Hematopoietic multipotent progenitor cell (in vitro differentiated cells): ENCODE measurements around the gene KCNB1. TPM values are rescaled to one million over a fixed set of nuclear protein-coding genes. Genes with fewer than 3 reads are reported as not detected.

Experiments
- DNase-seq, 3 donors: peaks; one replicate each; pipeline ENCODE4 v3.0.0-alpha.2; 2011 to 2015; ENCODE audit warnings: low read depth in 2 of 3, low spot score in 2 of 3
- total RNA-seq: library from RNA; depleted of rRNA; stranded (reverse); fragments of >200 nt; gene quantifications from one replicate; pipeline ENCODE4 v1.2.3, GENCODE V29; 2012

Gene KCNB1
- total RNA-seq, result under 0.01 TPM

DNA sequence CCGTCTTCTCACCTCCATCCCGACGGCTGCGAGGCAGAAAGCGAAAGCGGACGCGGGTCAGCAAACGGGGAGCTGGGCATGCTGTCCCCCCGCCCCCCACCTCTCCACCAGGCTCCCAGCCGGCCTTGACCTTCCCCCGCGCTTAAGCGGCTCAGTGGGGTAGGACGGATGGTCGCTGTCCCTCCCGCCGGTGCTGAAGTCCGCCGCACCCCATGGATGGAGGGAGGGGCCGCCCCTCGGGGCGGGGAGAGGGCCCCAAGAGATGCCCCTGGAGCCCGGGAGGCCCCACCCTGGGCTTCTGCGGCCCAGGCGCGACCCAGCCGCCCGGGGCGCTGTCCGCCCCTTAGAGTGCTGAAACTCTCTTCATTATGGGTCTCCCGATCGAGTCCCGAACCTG, at the start of gene KCNB1:
KCNB1 (minus strand) TSS at position 48 of the 397 bp plus-strand sequence. CDS start 188 bp downstream, outside the sequence.
- DNase-seq, result peak in 2 of 3 donors; percentile 80 to 84

DNA sequence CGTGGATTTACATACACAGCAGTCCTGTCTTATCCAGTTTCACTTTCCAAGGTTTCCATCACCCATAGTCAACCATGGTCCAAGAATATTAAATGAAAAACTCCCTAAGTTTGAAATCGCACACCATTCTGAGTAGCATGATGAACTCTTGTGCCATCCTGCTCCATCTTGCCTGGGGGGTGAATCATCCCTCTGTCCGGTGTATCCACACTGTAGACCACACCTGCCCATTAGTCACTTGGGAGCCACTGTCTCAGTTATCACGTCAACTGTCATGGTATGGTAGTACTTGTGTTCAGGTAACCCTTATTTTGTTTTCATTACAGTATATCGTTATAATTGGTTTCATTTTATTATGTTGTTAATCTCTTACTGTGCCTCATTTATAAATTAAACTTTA, 47.0 kb upstream of the KCNB1 start:
- no peak for DNase-seq

- DNase-seq, result no peak
Measured at GRCh38 chr20:49526568-49526967, 44.1 kb upstream of the KCNB1 start.

GRCh38 chr20:49526056-49526455, 43.6 kb upstream of the KCNB1 start:
- no peak for DNase-seq

DNA sequence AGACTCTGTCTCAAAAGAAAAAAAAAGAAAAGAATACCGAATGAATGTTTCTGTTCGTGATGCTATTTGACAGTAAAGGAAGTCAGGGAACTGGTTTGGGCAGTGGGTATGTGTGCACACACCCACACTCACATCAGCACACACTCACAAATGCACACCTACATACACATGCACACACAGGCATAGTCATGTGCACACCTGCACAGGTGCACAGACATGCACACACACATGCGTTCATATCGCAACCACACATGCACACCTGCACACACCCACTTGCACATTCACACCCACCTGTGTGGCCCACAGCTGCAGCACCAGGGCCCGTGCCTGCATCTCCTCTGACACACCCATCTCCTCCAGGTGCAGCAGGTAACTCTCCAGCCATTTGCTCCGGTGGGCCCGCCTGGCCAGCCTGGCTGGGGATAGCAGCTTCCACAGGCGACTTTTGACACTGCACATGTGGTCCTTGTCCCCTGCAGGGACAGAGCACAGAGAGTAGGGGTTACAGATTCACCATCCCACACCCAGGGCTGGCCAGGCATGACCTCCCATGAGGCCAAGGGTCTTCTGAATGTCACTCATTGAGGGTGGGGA, 41.4 kb upstream of the KCNB1 start:
- no peak for DNase-seq

- no peak for DNase-seq
Measured at GRCh38 chr20:49521356-49521755, 38.9 kb upstream of the KCNB1 start.

GRCh38 chr20:49519777-49520359, 37.4 kb upstream of the KCNB1 start:
- DNase-seq, result no peak

DNA sequence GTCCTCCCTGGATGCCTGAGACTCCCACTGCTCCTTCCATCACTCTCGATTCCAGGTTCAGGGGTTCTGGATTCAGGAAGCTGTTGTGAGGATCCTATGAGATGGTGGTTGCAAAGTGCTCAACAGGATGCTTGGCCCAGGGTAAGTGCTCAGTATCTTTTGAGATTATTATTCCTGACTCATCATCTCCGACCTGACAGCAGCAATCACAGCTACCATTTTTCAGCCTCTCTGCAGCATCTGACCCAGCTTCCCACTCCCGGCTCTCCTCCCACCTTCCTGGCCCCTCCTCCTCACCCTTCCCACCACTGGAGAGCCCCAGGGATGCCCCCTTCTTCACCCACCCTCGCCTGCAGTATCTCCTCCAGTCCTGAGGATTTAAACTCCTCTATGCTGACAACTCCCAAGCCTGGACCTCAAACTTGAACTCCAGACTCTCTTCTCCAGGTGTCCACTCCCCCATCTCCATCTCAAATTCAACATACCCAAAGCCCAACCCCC, 36.8 kb upstream of the KCNB1 start:
- DNase-seq, result no peak

GRCh38 chr20:49518576-49518975, 36.1 kb upstream of the KCNB1 start:
- DNase-seq, result no peak

DNA sequence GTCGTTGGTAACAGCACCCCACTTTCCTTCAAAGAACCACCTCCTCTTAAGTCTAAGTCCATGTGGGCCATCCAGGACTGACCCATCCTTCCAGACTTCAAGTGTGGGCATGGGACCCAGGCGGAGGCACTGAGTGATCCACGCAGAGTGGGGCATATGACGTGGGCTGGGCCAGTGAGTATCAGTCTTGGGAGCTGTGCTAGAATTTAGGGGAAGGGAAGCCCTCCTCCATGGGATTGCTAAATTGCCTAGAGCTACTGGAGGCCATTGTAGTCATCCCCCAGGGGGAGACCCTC, 35.3 kb upstream of the KCNB1 start:
- no peak for DNase-seq

- no peak for DNase-seq
Measured at GRCh38 chr20:49516916-49517804, 34.7 kb upstream of the KCNB1 start.

DNA sequence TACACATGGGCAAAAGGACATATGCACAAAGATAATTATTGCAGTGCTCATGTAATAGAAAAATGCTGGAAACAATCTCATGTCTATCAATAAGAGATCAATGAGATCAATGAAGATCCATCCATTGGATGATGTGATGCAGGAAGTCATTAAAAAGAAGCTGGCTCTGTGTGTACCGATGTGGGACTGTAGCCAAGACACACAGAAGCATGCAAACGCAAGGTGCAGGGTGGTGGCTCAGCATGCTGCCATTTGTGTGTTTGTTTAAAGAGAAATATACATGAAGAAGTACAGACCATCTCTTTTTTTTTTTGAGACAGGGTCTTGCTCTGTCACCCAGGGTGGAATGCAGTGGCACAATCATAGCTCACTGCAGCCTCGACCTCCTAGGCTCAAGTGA, 33.1 kb upstream of the KCNB1 start:
- no peak for DNase-seq

GRCh38 chr20:49513517-49513916, 31.0 kb upstream of the KCNB1 start:
- DNase-seq, result no peak

GRCh38 chr20:49513009-49513408, 30.5 kb upstream of the KCNB1 start:
- DNase-seq, result no peak

DNA sequence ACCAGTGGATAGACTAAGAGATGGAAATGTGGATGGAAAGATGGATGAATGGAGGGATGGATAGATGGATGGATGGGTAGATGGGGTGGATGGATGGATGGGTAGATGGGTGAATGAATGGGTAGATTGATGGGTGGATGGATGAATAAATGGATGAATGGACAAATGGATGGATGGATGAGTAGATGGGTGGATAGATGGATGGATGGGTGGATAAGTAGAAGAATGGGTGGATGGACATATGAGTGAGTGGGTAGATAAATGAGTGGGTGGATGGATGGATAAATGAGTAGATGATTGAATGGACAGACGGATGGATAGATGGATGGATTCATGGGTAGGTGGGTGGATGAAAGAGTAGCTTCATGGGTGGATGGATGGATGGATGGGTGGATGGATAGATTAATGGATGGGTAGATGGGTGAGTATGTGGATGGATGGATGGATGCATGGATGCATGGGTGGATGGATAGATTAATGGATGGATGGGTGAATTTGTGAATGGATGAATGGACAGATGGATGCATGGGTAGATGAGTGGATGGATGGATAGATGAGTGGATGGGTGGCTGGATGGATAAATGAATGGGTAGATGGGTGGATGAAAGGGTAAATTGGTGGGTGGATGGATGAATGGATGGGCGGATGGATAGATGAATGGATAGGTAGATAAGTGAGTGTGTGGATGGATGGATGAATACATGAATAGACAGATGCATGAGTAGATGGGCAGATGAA, 29.5 kb upstream of the KCNB1 start:
- DNase-seq, result no peak

GRCh38 chr20:49510562-49511122, 28.2 kb upstream of the KCNB1 start:
- DNase-seq, result no peak

DNA sequence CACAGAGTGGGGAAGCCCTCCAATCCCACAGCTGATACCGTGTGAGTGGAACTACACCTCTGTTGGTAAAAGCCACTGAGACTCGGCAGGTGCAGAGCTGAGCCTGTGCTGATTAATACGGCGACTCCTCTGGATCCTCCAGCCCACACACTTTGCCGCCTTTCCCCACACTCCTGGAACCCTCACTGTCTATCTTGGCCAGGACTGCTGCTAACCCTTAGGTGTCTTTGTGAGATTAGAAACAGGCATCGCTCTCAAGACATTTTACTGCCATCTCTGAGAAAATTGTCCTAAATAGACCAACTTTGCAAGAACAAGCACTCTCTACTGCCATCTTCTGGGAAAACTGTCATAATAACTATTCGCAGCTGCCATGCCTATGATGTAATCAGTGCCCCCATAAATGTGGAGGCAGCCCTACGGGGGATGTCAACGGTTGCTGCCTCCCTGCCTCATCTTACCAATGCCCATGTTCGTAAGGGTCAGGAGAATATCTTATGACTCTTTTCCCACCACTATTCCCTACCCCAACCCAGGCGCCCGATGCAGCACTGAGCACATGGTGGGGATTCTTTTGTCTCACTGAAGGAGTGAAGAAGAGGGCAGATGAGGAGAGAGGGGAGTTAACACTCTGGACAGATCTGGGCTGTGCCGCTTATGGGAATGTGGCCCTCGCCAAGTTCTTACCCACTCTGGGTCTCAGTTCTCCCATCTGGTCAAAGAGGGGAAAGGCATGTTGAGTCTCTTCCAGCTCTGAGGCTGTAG, 26.1 kb upstream of the KCNB1 start:
- peak in 2 of 3 donors; percentile 42 to 68 for DNase-seq

DNA sequence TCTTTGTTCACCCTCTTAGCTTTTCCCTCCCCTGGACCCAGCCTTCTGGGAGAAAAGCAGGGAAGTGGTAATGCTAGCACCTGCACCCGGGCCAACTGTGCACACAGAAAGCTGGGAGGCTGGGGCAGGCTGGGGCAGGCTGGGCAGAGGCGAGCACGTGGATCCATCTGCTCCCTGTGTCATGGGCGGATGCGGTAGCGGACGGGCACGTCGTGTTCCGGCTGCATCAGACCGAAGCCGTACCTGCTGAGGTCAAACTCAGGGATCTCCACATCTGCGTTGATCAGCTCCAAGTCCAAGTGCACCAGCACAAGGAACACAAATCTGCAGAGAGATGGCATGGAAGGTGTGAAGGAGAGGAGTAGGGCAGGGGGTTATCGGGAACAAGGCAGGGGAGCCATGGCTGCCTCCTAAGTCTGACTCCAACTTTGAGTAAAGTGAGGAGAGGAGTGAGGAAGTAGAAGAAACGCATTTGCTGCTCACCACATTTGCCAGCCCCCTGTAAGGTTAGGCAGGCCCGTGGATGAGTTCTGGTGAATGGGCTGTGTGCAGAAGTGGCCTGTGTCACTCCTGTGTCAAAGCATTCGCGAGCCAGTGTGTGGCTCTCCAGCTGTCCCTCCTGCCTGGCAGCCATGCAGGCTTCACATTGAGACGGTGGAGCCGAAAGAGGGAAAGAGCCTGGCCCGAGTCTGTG, 25.4 kb upstream of the KCNB1 start:
- no peak for DNase-seq

DNA sequence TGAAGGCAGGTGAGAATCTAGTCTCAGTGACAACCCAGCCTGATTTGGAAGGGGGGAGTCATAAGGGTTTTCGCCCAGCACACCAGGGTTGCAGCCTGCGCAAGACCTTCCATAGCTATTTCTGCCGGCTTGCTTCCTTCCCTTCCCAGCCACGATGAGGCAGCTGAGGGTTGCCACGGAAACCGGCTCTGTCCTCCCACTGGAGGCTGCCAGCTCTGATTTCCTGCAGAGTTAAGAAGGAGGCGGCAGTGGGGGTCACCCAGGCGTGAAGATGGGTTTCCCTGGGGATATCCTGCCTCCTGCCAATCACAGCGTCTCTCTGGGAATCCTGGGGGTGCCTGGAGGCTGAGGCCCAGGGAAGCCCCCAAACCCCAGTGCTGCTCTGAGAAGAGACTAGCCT, 23.1 kb upstream of the KCNB1 start:
- DNase-seq, result peak in 1 of 3 donors; percentile 27
